ENCODE results near the gene CASKIN2.

CASKIN2 gene

DNA sequence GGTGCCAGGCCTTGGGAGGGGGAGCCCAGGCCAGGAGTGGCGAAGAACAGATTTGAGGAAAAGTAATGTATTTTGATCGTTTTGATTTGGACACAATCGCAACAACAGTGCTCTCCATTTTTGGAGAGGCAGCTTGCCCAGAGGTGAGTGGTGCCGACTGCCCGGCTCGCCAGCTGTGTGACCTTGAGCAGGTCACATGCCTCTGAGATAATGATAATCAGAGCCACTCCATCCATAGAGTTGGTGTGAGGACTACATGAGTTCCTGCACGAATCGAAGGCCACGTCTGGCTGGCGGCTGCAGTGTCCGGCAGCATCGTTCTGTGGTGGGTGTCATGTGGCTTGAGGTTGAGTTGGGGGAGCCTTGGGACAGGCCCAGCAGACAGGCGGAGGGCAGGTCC, 30.8 kb upstream of the CASKIN2 start:
- no peak for TF ChIP-seq CTCF (IDR thresholded peaks at IDR 0.05; ENCODE audit: borderline replicate concordance, insufficient read depth, low read depth, low read length)
- H3K4me3 ChIP-seq (ENCODE audit: low read depth, low read length): no peak overlapping the region

DNA sequence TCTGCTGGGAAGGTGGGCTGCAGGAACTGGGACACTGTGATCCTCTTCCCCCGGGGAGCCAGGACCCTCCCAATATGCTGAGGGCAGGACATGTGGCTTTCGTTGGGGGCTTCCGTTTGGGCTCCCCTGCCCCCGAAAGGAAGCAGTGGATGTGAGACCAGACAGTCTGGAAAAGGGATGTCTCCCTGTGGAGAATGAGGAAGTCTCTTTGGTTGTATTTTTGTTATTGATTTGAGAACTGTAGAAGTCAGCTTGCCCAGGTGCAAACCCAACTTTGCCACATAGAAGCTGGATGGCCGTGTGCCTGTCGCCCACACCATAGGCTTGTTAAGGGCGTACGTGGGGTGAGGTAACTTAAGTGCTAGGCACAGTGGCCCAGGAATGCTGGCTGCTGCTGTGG, 28.9 kb upstream of the CASKIN2 start:
- TF ChIP-seq CTCF (IDR thresholded peaks at IDR 0.05; ENCODE audit: borderline replicate concordance, insufficient read depth, low read depth, low read length): no peak
- no peak overlapping the region for H3K4me3 ChIP-seq (ENCODE audit: low read depth, low read length)

GRCh38 chr17:75542728-75543336, 27.5 kb upstream of the CASKIN2 start:
- no peak for TF ChIP-seq CTCF (IDR thresholded peaks at IDR 0.05; ENCODE audit: borderline replicate concordance, insufficient read depth, low read depth, low read length)
- no peak overlapping the region for H3K4me3 ChIP-seq (ENCODE audit: low read depth, low read length)

- H3K4me3 ChIP-seq (ENCODE audit: low read depth, low read length): no peak overlapping the region
- no peak for TF ChIP-seq CTCF (IDR thresholded peaks at IDR 0.05; ENCODE audit: borderline replicate concordance, insufficient read depth, low read depth, low read length)
Measured at GRCh38 chr17:75542229-75542628, 26.9 kb upstream of the CASKIN2 start.

- TF ChIP-seq CTCF (IDR thresholded peaks at IDR 0.05; ENCODE audit: borderline replicate concordance, insufficient read depth, low read depth, low read length): no peak
- H3K4me3 ChIP-seq (ENCODE audit: low read depth, low read length): no peak overlapping the region
Measured at GRCh38 chr17:75540923-75541503, 25.7 kb upstream of the CASKIN2 start.

DNA sequence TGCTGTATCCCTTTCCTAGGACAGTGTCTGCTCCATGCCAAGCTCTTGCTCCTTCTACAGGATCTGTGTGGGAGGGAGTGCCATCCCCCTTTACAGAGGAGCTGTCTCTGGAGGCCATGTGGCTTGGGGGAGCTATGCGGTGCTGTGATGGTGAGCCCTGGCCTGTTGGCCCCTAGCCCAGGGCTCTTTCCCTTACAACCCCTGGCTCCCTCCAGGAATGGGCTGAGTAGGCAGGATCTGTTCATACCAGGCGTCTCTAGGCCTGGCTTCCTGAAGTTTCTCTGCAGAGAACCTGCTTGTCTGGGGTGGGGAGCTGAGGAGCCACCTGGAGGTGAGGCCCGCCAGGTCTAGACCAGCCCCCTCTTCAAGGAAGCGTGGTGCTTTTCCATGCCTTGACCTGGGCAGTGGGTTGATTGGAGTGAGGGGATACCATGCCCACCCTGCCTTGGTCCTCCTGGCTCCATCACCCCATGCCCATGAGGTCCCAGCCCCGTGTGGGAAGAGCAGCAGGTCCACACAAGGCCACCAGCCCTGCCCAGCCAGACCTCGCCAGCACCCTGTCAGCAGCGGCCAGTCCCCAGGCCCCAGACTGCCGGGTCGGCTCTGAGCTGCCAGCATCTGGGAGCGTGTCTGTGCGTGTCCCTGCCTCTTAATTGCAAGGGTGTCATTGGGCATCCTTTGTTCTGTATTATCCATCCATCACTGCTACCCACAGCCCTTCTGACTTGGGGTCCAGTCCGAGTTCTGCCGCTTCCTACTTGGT, 24.8 kb upstream of the CASKIN2 start:
- TF ChIP-seq CTCF (IDR thresholded peaks at IDR 0.05; ENCODE audit: borderline replicate concordance, insufficient read depth, low read depth, low read length): no peak

GRCh38 chr17:75536366-75536765, 21.0 kb upstream of the CASKIN2 start:
- no peak overlapping the region for H3K4me3 ChIP-seq (ENCODE audit: low read depth, low read length)
- no peak for TF ChIP-seq CTCF (IDR thresholded peaks at IDR 0.05; ENCODE audit: borderline replicate concordance, insufficient read depth, low read depth, low read length)

More for the DNA sequence above, 24.8 kb upstream of the CASKIN2 start:
- no peak overlapping the region for H3K4me3 ChIP-seq (ENCODE audit: low read depth, low read length)

Measured in GM12875 (cell line).